K562 (cell line): Measurements from ENCODE around the gene TSGA10. TPM values are rescaled to one million over a fixed set of nuclear protein-coding genes. Genes with fewer than 3 reads are reported as not detected.

Experiments used
- ATAC-seq: fragments of 200-7000 bp; cut with Tn5 transposase; 3 replicates; pipeline ENCODE4 v1.9.1; 2020; ENCODE audit warnings: moderate library complexity
- BruUV-seq: library from RNA; stranded (reverse); fragments of 400-500 nt; replicated peaks from 2 replicates; lab custom pipeline; 2021; lab: Mats Ljungman, UMichigan
- CTCF ChIA-PET: fragments of 300-600 bp; formaldehyde crosslinking; extraction: SDS; loops from one replicate; lab custom pipeline; 2021; ENCODE audit warnings: low intra/inter-chr PET ratio; lab: Yijun Ruan, JAX
- POLR2A ChIA-PET: fragments of 300-600, 350-650 bp; sonication (Branson Sonifier 250); formaldehyde crosslinking; extraction: SDS; loops from one replicate; lab custom pipeline; 2021; ENCODE audit warnings: antibody characterized with exemption, inconsistent platforms; lab: Yijun Ruan, JAX
- DNase-seq, 4 experiments: peaks; one replicate each; pipeline versions ENCODE4 v3.0.0 to v3.0.0-alpha.2; 2011 to 2018; ENCODE audit warnings: low spot score in 3 of 4, mixed read lengths in 3 of 4; ENCODE audit errors: extremely low read depth in 1 of 4
- FAIRE-seq: peaks from 2 replicates; lab custom pipeline; 2011; peaks lifted over from hg19 to GRCh38; lab: Jason Lieb, UNC
- H2AFZ ChIP-seq: 2 replicates; pipeline ENCODE4 v1.6.0; 2011; ENCODE audit warnings: low read depth, low read length, control low read depth, inconsistent platforms
- H3K27ac ChIP-seq: fragments of 200-600 bp; 3 replicates; pipeline ENCODE4 v1.8.0; 2011; ENCODE audit warnings: low read depth, mild to moderate bottlenecking, control low read depth, inconsistent platforms, low read length, moderate library complexity, mixed read lengths; ENCODE audit errors: extremely low read depth
- H3K27me3 ChIP-seq, 2 experiments: fragments of 300-600 bp in 1 of 2; 2 replicates in 1 of 2; 3 replicates in 1 of 2; pipeline versions ENCODE4 v1.6.0 to v1.8.0; 2011; ENCODE audit warnings: inconsistent platforms in 2 of 2, low read length in 2 of 2, mild to moderate bottlenecking in 1 of 2, mixed read lengths in 1 of 2, moderate library complexity in 1 of 2; ENCODE audit not compliant: control insufficient read depth in 2 of 2, insufficient read depth in 2 of 2
- H3K36me3 ChIP-seq: fragments of 300-600 bp; 3 replicates; pipeline ENCODE4 v1.8.0; 2011; ENCODE audit warnings: mild to moderate bottlenecking, low read length, inconsistent platforms; ENCODE audit not compliant: control insufficient read depth, insufficient read depth
- H3K4me1 ChIP-seq, 2 experiments: fragments of 200-600 bp in 1 of 2; replicated peaks in 1 of 2; 2 replicates in 1 of 2; 3 replicates in 1 of 2; pipeline versions ENCODE4 v1.5.1 to v1.8.0; 2011; ENCODE audit warnings: inconsistent platforms in 2 of 2, low read length in 2 of 2, mild to moderate bottlenecking in 1 of 2, mixed read lengths in 1 of 2, moderate library complexity in 1 of 2; ENCODE audit not compliant: control insufficient read depth in 2 of 2, insufficient read depth in 2 of 2
- H3K4me2 ChIP-seq: 2 replicates; pipeline ENCODE4 v1.6.1; 2011; ENCODE audit warnings: low read length, control low read depth, inconsistent platforms, mixed read lengths; ENCODE audit not compliant: insufficient read depth
- H3K4me3 ChIP-seq: fragments of 200-600 bp; sonication (generic), shearing (Covaris generic); 2 replicates; pipeline ENCODE4 v1.5.1; 2016; ENCODE audit warnings: control low read depth, inconsistent platforms
- H3K79me2 ChIP-seq: fragments of 200-600 bp; 3 replicates; pipeline ENCODE4 v1.8.0; 2011; ENCODE audit warnings: low read length, inconsistent platforms; ENCODE audit not compliant: control insufficient read depth, insufficient read depth
- H3K9ac ChIP-seq, 2 experiments: 2 replicates each; pipeline versions ENCODE4 v1.6.0 to v1.6.1; 2011; ENCODE audit warnings: low read depth in 2 of 2, low read length in 2 of 2, control low read depth in 1 of 2, inconsistent platforms in 1 of 2, mild to moderate bottlenecking in 1 of 2, mixed read lengths in 1 of 2; ENCODE audit not compliant: insufficient read depth in 1 of 2
- H3K9me1 ChIP-seq: one replicate; pipeline ENCODE4 v1.6.0; 2011; ENCODE audit warnings: inconsistent platforms, mild to moderate bottlenecking, low read length, moderate library complexity; ENCODE audit not compliant: control insufficient read depth, insufficient read depth
- H3K9me3 ChIP-seq: replicated peaks from 2 replicates; pipeline ENCODE4 v1.5.1; 2011; ENCODE audit warnings: low read depth, low read length, inconsistent platforms; ENCODE audit not compliant: control insufficient read depth, insufficient read depth
- H4K20me1 ChIP-seq: replicated peaks from 2 replicates; pipeline ENCODE4 v1.6.1; 2011; ENCODE audit warnings: low read length, inconsistent platforms, mixed read lengths; ENCODE audit not compliant: control insufficient read depth, insufficient read depth
- BRD4 ChIP-seq: fragments of 200-600 bp; sonication (generic); IDR thresholded peaks from 2 replicates; pipeline ENCODE4 v1.6.1; 2017; ENCODE audit warnings: inconsistent platforms
- CHD2 ChIP-seq: IDR thresholded peaks from 2 replicates; pipeline ENCODE4 v1.6.1; 2011; ENCODE audit warnings: low read depth, low read length
- ETV5 ChIP-seq: sonication (generic); formaldehyde crosslinking; IDR thresholded peaks from 2 replicates; pipeline ENCODE4 v1.4.0; 2020; ENCODE audit warnings: low read depth, mild to moderate bottlenecking, missing genetic modification reagents
- GABPB1 ChIP-seq: sonication (generic); formaldehyde crosslinking; IDR thresholded peaks from 2 replicates; pipeline ENCODE4 v1.8.0; 2022; ENCODE audit warnings: mild to moderate bottlenecking, missing genetic modification reagents
- HNRNPLL ChIP-seq: fragments of 200-400 bp; formaldehyde crosslinking; IDR thresholded peaks from 2 replicates; pipeline ENCODE4 v1.6.1; 2017; ENCODE audit warnings: low read length, low read depth, mild to moderate bottlenecking; ENCODE audit not compliant: poor library complexity, severe bottlenecking
- MAZ ChIP-seq, 2 experiments: fragments of 450-650 bp in 1 of 2; sonication (generic) in 1 of 2; formaldehyde crosslinking; IDR thresholded peaks in 1 of 2; conservative IDR thresholded peaks in 1 of 2; 2 replicates each; pipeline versions ENCODE4 v1.4.0 to v1.5.0; 2020; ENCODE audit warnings: mild to moderate bottlenecking in 1 of 2, missing genetic modification reagents in 1 of 2
- MEF2D ChIP-seq: conservative IDR thresholded peaks from 2 replicates; pipeline ENCODE4 v1.6.1; 2016; ENCODE audit warnings: low read depth, missing genetic modification characterization, missing compliant biosample characterization
- SAFB ChIP-seq: fragments of 200-400 bp; formaldehyde crosslinking; IDR thresholded peaks from 2 replicates; pipeline ENCODE4 v1.6.1; 2017; ENCODE audit warnings: low read depth, low read length, borderline replicate concordance
- SIN3A ChIP-seq, 2 experiments: fragments of 150-350 bp in 1 of 2; IDR thresholded peaks; 2 replicates each; pipeline ENCODE4 v1.6.1; 2011 to 2016; ENCODE audit warnings: borderline replicate concordance in 2 of 2, low read depth in 2 of 2, low read length in 2 of 2, mild to moderate bottlenecking in 2 of 2, moderate library complexity in 2 of 2; ENCODE audit not compliant: control insufficient read depth in 1 of 2
- SIRT6 ChIP-seq: IDR thresholded peaks from one replicate; pipeline ENCODE4 v1.6.1; 2012; ENCODE audit warnings: low read depth, mild to moderate bottlenecking, control low read depth, inconsistent platforms, low read length, moderate library complexity
- XRCC4 ChIP-seq: IDR thresholded peaks from one replicate; pipeline ENCODE4 v1.6.1; 2011; ENCODE audit not compliant: insufficient read depth, insufficient read length; ENCODE audit errors: extremely low read depth
- ZNF77 ChIP-seq: fragments of 250-450 bp; sonication (Bioruptor Pico); IDR thresholded peaks from 2 replicates; pipeline ENCODE4 v1.5.0; 2020
- WGBS: fragments of 100-300 bp; shearing (Covaris generic); methylation state at CpG from one replicate; pipeline ENCODE4 v1.1.6; 2016; ENCODE audit warnings: low coverage, mixed read lengths; ENCODE audit not compliant: insufficient coverage; ENCODE audit errors: missing lambda C conversion rate; 5-methylcytosine and 5-hydroxymethylcytosine counted together
- in situ Hi-C: fragments of 300-500 bp; cut with MboI; formaldehyde crosslinking; loops from 4 replicates; pipeline ENCODE4 v1.15.0; 2018; ENCODE audit warnings: inconsistent platforms, mixed read lengths
- intact Hi-C: fragments of 100-400 bp; cut with micrococcal nuclease; formaldehyde crosslinking; loops from 2 replicates; pipeline ENCODE4 v1.14.2; 2022
- polyA plus RNA-seq, 8 experiments: library from polyadenylated mRNA; depleted of rRNA in 4 of 8; stranded (reverse) in 5 of 8; unstranded in 3 of 8; fragments of >200 nt; fragmentation: Nextera tagmentation in 2 of 8; fragmentation: Illumina TruSeq in 1 of 8; extraction: Ambion mirVana in 2 of 8; extraction: Trizol in 1 of 8; gene quantifications; 2 replicates each; pipeline versions ENCODE4 v1.2.1 to v1.2.3, GENCODE V29; 2011 to 2014; ENCODE audit warnings: inconsistent platforms in 1 of 8, missing spikeins in 1 of 8
- total RNA-seq, 7 experiments: library from RNA; depleted of rRNA in 6 of 7; stranded (reverse); fragments of >200 nt in 6 of 7; fragmentation: Illumina TruSeq in 2 of 7; extraction: Trizol in 2 of 7; gene quantifications; 2 replicates each; pipeline versions ENCODE4 v1.2.1 to v1.2.3, GENCODE V29; 2011 to 2021; ENCODE audit warnings: low replicate concordance in 1 of 7
- TF ChIP-seq, protein P1 (sequence below): fragments of 450-650 bp; IDR thresholded peaks from 2 replicates; pipeline ENCODE4 v1.6.1; 2018; ENCODE audit not compliant: partially characterized antibody
- TF ChIP-seq, protein P2 (sequence below): fragments of 250-450 bp; sonication (Bioruptor Pico); IDR thresholded peaks from 2 replicates; pipeline ENCODE4 v1.5.0; 2021

Gene TSGA10
- total and polyA plus RNA-seq, 9 of the 15 experiments (the other 6 are each of a cell fraction or from before 2014, with no cell fraction given), result 2.1 to 11.3 (median 3.2) TPM

DNA sequence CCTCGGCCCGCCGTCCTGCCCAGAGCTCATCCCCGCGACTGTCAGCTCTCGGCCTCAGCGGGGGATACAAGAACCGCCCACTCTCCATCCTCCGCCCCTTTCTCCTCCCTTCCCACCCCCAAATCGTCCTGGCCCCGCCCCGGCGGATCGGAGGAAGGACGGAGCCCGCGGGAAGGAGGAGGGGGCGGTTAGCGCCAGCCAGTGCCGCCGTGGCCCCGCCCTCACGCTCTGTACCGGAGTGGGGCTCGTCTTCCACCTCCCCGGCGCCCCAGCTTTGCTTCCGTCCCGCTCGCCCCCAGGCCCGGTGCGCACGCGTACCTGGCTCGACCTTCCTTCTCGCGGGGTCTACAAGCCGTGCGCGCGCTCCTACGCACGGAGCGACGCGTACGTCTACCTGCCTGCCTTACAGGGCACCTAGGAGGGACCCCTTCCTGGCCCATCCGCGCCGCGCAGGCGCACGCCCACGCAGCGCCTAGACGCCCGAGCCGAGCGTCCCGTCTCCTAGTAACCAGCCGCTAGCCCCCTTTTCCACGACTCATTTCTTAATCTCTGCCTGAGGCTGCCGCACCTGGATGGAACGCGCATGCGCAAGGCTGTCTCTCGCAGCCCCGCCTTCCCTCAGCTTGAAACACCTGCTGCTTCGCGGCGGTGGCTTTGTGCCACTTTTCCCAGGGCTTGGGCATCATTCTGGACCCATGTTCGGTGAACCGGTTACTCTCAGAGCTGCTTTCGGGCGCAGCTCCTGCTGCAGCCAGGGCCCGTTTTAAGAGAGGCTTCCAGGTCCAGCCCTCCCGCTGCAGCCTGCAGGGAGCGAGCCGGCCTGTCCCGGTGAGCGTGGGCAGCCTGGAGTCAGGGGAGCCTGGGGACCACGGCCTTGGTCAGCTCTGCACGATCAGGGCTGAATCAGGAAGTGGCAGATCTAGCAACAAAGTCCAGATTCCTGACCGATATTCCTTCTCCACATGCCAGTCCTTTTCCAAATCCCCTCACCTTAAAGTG lies 13.3 kb downstream of the TSGA10 start, which contains the start of gene C2orf15 (continued):
- TF ChIP-seq SAFB (peak; percentile 20; the same call in 1 of the 2 replicates), BRD4 (no peak), SIN3A (IDR thresholded peaks at IDR 0.05; ENCODE audit: borderline replicate concordance in 2 of 2, control insufficient read depth in 1 of 2, low read depth in 2 of 2, low read length in 2 of 2) (peak in 1 of 2 experiments; percentile 13; a peak in 1 of 4 replicates), MAZ (CRISPR knock-in tag; conservative IDR thresholded peaks at IDR 0.05 in 1 of 2, IDR thresholded peaks at IDR 0.05 in 1 of 2) (peak in 1 of 2 experiments; percentile 93)

DNA sequence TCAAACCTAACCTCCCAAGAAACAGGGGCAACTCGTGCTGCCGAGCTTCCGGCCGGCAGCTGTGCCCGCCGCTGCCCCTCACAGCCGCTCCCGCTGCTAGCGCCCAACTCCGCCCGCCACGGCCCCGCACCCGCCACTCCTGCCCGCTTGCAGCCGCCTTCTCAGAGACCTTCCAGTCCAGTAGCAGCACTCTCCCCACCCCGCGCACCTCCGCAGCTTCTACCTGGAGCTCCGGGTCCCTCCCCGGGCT lies 14.0 kb downstream of the TSGA10 start:
- H3K27ac ChIP-seq, result no peak overlapping the region
- peak overlapping the region; percentile 42 to 93; a peak in 3 of 4 replicates for H3K9ac ChIP-seq
- no TSS peak for BruUV-seq
- no peaks in the 10 kb centered on the region for H3K9me3 ChIP-seq
- no peaks in the 10 kb centered on the region for H3K79me2 ChIP-seq
- 2% methylated on average over 16 of the region's 21 CpGs for WGBS
- no peak for DNase-seq
- intact Hi-C loops, result no loop called here
- no peak for FAIRE-seq
- H3K4me1 ChIP-seq, result peaks cover 0 to 17% of the 10 kb centered on the region in 2 experiments; a peak in 2 of 5 replicates
- no peak for ATAC-seq
- peak overlapping the region; percentile 100 for H2AFZ ChIP-seq
- no peaks in the 10 kb centered on the region for H3K36me3 ChIP-seq
- peak overlapping the region; percentile 99 for H3K4me2 ChIP-seq
- no peaks in the 10 kb centered on the region for H3K9me1 ChIP-seq
- POLR2A ChIA-PET, result interaction anchor here (1.7 kb wide), 1 partner anchor 15 kb away, joined by 8 read pairs; the partner anchor contains the start of genes LIPT1 and TSGA10
- CTCF ChIA-PET, result no interaction called here
- H4K20me1 ChIP-seq, result no peaks in the 10 kb centered on the region
- peak overlapping the region; percentile 99 for H3K4me3 ChIP-seq
- in situ Hi-C loops, result no loop called here
- H3K27me3 ChIP-seq, result no peaks in the 10 kb centered on the region
- no peak for TF ChIP-seq XRCC4
- no peak for TF ChIP-seq MEF2D
- TF ChIP-seq, protein P1, sequence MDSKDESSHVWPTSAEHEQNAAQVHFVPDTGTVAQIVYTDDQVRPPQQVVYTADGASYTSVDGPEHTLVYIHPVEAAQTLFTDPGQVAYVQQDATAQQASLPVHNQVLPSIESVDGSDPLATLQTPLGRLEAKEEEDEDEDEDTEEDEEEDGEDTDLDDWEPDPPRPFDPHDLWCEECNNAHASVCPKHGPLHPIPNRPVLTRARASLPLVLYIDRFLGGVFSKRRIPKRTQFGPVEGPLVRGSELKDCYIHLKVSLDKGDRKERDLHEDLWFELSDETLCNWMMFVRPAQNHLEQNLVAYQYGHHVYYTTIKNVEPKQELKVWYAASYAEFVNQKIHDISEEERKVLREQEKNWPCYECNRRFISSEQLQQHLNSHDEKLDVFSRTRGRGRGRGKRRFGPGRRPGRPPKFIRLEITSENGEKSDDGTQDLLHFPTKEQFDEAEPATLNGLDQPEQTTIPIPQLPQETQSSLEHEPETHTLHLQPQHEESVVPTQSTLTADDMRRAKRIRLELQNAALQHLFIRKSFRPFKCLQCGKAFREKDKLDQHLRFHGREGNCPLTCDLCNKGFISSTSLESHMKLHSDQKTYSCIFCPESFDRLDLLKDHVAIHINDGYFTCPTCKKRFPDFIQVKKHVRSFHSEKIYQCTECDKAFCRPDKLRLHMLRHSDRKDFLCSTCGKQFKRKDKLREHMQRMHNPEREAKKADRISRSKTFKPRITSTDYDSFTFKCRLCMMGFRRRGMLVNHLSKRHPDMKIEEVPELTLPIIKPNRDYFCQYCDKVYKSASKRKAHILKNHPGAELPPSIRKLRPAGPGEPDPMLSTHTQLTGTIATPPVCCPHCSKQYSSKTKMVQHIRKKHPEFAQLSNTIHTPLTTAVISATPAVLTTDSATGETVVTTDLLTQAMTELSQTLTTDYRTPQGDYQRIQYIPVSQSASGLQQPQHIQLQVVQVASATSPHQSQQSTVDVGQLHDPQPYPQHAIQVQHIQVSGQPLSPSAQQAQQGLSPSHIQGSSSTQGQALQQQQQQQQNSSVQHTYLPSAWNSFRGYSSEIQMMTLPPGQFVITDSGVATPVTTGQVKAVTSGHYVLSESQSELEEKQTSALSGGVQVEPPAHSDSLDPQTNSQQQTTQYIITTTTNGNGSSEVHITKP, result no peak
- TF ChIP-seq GABPB1 (CRISPR knock-in tag), result 0 out of 2 replicates have a peak, but pooled peaks have one; percentile 17
- TF ChIP-seq ZNF77, result no peak
- no peak for TF ChIP-seq CHD2
- TF ChIP-seq HNRNPLL, result peak; percentile 45
- TF ChIP-seq ETV5 (CRISPR knock-in tag), result 0 out of 2 replicates have a peak, but pooled peaks have one; percentile 6
- TF ChIP-seq SIRT6, result no peak
- TF ChIP-seq, protein P2, sequence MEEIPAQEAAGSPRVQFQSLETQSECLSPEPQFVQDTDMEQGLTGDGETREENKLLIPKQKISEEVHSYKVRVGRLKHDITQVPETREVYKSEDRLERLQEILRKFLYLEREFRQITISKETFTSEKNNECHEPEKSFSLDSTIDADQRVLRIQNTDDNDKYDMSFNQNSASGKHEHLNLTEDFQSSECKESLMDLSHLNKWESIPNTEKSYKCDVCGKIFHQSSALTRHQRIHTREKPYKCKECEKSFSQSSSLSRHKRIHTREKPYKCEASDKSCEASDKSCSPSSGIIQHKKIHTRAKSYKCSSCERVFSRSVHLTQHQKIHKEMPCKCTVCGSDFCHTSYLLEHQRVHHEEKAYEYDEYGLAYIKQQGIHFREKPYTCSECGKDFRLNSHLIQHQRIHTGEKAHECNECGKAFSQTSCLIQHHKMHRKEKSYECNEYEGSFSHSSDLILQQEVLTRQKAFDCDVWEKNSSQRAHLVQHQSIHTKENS (CRISPR knock-in tag), result no peak
